ENCODE results near the gene MOGAT3. TPM values are rescaled to one million over a fixed set of nuclear protein-coding genes. Genes with fewer than 3 reads are reported as not detected.

The MOGAT3 gene
- total RNA-seq, 1 experiment from 2014 or later: 0.15 TPM

DNA sequence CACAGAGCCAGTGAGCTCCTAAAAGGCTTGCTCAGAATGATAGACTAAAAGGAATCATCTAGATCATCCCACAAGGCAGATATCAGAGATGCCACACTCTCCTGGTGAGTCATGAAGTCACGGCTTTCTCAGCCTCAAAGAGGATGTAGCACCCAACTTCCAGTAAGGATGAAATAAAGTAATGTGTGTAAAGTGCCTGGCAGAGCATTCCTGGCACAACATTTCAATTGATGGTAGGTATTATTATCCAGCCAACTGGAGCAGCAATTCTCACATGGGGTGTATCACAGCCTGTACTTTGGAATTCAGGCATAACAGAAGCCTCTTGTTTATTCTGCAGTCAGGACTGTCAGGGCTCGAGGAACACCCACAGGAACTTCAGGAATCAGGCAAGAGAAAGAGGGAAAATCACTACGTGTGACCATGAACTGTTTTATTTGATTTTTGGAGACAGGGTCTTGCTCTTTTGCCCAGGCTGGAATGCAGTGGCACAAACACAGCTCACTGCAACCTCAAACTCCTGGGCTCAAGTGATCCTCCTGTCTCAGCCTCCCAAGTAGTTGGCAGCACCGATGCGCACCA, 15.5 kb downstream of the MOGAT3 start:
- no peak overlapping the region for H4K8ac ChIP-seq (replicated peaks; ENCODE audit: insufficient read length, low read depth, low read length)
- no peak overlapping the region for H3K27ac ChIP-seq (ENCODE audit: insufficient read length, low read depth, low read length)
- no peak overlapping the region for H2BK12ac ChIP-seq (ENCODE audit: insufficient read length, low read depth, low read length)
- peaks cover 26% of the 10 kb centered on the region for H3K27me3 Mint-ChIP-seq (ENCODE audit: low read depth)
- no peak overlapping the region for H2AK5ac ChIP-seq (ENCODE audit: insufficient read length, low read length)
- H3K23ac ChIP-seq (ENCODE audit: insufficient read length, low read depth, low read length): no peak overlapping the region
- no peak overlapping the region for H3T11ph ChIP-seq (ENCODE audit: low read length)
- H3K79me1 ChIP-seq (ENCODE audit: insufficient read depth, low read depth, low read length, poor library complexity, severe bottlenecking): no peaks in the 10 kb centered on the region
- peaks cover 4% of the 10 kb centered on the region for H3K23me2 ChIP-seq (ENCODE audit: insufficient read length, low read depth, low read length, poor library complexity, severe bottlenecking)
- no peak overlapping the region for H3K4me3 Mint-ChIP-seq
- H2AFZ ChIP-seq (ENCODE audit: low read length): no peak overlapping the region
- no peak overlapping the region for H3K27ac Mint-ChIP-seq
- no peak overlapping the region for H3K14ac ChIP-seq (ENCODE audit: insufficient read depth, low read length)
- H2BK120ac ChIP-seq (ENCODE audit: low read depth, low read length, poor library complexity, severe bottlenecking): no peak overlapping the region
- no peak overlapping the region for H4K91ac ChIP-seq (ENCODE audit: insufficient read length, low read depth, low read length)
- no peak overlapping the region for H3K18ac ChIP-seq (ENCODE audit: insufficient read length, low read depth, low read length)
- no peaks in the 10 kb centered on the region; the same call in 1 of the 2 replicates for H3K4me1 ChIP-seq (ENCODE audit: insufficient read depth, low read length)
- no peaks in the 10 kb centered on the region for H3K9me3 ChIP-seq (ENCODE audit: control insufficient read depth, low read depth, low read length)
- no CpG with 5 or more reads among the region's 5 CpGs for WGBS (ENCODE audit: extremely low coverage, insufficient read length, low lambda C conversion rate)
- DNase-seq: no peak
- no peak overlapping the region for H3K56ac ChIP-seq (ENCODE audit: insufficient read length, low read depth, low read length)
- no peak overlapping the region for H2BK5ac ChIP-seq (ENCODE audit: insufficient read length, low read length)
- H3K9ac ChIP-seq (ENCODE audit: extremely low read depth, insufficient read length, low read length): no peak overlapping the region
- H4K5ac ChIP-seq (ENCODE audit: insufficient read length, low read depth, low read length): no peak overlapping the region
- no peak overlapping the region for H3K4ac ChIP-seq (ENCODE audit: low read depth, low read length)
- H2BK15ac ChIP-seq (ENCODE audit: low read depth, low read length): no peak overlapping the region
- no peaks in the 10 kb centered on the region for H3K36me3 Mint-ChIP-seq (ENCODE audit: insufficient read depth in 1 of 3, low read depth in 3 of 3)
- H3K79me2 ChIP-seq (ENCODE audit: insufficient read depth, low read length): no peaks in the 10 kb centered on the region
- TF ChIP-seq, protein P1, sequence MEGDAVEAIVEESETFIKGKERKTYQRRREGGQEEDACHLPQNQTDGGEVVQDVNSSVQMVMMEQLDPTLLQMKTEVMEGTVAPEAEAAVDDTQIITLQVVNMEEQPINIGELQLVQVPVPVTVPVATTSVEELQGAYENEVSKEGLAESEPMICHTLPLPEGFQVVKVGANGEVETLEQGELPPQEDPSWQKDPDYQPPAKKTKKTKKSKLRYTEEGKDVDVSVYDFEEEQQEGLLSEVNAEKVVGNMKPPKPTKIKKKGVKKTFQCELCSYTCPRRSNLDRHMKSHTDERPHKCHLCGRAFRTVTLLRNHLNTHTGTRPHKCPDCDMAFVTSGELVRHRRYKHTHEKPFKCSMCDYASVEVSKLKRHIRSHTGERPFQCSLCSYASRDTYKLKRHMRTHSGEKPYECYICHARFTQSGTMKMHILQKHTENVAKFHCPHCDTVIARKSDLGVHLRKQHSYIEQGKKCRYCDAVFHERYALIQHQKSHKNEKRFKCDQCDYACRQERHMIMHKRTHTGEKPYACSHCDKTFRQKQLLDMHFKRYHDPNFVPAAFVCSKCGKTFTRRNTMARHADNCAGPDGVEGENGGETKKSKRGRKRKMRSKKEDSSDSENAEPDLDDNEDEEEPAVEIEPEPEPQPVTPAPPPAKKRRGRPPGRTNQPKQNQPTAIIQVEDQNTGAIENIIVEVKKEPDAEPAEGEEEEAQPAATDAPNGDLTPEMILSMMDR (conservative IDR thresholded peaks at IDR 0.05): no peak
- no peaks in the 10 kb centered on the region for H3K9me3 Mint-ChIP-seq
- H3K27me3 ChIP-seq (ENCODE audit: insufficient read depth, low read length): peaks cover 2% of the 10 kb centered on the region; the same call in 1 of the 2 replicates
- peaks cover 11 to 13% of the 10 kb centered on the region in 2 experiments for H3K4me1 Mint-ChIP-seq
- H2BK20ac ChIP-seq (ENCODE audit: low read depth, low read length, poor library complexity, severe bottlenecking): no peak overlapping the region
- H4K20me1 ChIP-seq (ENCODE audit: control insufficient read depth, insufficient read depth, insufficient read length): no peaks in the 10 kb centered on the region
- H3K4me2 ChIP-seq (ENCODE audit: insufficient read depth, insufficient read length, low read length): no peak overlapping the region
